Medulla oblongata (tissue), 1 donor: Measurements from ENCODE around the gene LILRB5.
"Not testable (repeated sequence)": the region's sequence is repeated elsewhere in the genome, so short reads cannot be mapped to it uniquely, and the experiment has no call there.

Experiments used
- DNase-seq: peaks from one replicate; pipeline ENCODE4 v3.0.0-alpha.2; 2015; ENCODE audit errors: extremely low spot score

The LILRB5 gene

DNA sequence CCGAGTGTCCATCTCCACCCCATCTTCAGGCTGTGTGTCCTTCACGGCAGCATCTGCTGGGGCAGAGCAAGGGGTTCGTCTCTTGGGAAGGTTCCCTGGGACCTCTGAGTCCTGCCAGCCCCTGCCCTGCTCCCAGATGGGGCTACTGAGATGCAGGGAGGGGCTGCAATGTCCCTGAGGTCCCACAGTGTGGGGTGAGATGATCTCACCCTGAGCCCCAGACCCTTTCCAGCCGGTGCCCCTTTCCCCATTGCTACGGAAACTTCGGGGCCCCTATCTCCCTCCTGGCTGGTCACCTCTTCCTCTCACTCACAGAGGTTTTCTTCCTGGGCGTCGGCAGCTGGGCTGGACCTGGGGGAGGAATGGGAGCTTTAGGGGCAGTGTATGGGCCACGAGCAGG lies 18.9 kb upstream of the LILRB5 start:
- no peak for DNase-seq

GRCh38 chr19:54274516-54274915 lies 17.4 kb upstream of the LILRB5 start:
- not testable (repeated sequence) for DNase-seq

DNA sequence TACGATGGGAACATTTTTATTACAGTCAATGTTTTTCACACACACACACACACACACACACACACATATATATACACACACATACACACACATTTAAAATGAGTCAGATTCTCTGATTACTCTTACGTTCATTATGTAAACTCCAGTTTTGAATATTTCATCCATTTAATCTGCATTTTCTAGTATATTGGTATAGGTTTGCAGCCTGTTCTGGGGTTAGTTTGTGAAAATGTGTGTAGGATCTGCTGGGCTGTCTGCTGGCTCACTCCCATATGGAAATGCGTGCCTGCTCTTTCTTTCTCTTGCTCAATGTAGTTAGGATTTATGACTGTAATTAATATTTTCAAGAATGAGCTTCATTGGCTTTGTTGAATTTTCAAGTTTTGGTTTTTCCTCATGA lies 16.7 kb upstream of the LILRB5 start:
- DNase-seq, result no peak

DNA sequence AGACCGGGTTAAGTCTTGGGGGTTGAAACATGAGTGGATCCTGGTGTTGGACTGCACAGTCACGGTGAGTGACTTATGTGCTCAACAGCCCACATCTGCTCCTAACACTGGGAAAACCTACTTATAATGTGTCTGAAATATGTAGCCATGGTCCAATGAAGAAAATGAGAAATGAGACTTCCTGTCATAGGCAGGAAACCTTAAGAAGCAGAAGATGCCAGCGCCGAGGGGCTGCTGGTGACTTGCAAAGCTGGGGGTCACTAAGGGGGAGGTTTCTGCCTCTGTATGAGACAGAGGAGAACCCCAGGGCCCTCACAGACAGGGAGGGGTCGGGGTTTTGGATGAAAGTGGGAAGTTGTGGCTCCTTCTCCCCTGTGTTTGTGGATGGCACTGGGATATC lies 15.1 kb upstream of the LILRB5 start:
- DNase-seq, result not testable (repeated sequence)

GRCh38 chr19:54271587-54271986 lies 14.5 kb upstream of the LILRB5 start:
- peak; percentile 10 for DNase-seq

GRCh38 chr19:54271106-54271505 lies 14.0 kb upstream of the LILRB5 start:
- DNase-seq, result peak; percentile 69

GRCh38 chr19:54268936-54269335 lies 11.9 kb upstream of the LILRB5 start:
- DNase-seq, result no peak

DNA sequence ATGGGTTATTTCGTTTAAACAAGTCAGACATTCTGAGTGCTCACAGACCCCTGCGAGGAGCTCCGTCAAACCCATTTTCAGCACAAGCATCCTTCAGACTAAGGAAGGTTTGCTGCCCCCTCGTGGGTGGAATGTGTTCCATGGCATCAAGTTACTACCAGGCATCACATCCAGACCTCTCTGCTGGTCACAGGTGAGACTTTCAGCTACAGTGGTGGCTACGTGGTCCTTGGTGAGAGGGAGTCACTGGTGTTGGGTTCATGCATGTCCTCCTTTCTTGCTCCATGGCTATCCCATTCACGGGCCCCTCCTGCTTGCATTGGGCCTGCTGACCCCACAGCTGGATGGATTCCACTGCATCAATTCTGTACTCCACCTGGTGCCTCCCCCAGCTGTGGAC lies 9.1 kb upstream of the LILRB5 start:
- peak; percentile 69 for DNase-seq

- DNase-seq, result no peak
Observed at GRCh38 chr19:54262470-54262869, 5.4 kb upstream of the LILRB5 start.

DNA sequence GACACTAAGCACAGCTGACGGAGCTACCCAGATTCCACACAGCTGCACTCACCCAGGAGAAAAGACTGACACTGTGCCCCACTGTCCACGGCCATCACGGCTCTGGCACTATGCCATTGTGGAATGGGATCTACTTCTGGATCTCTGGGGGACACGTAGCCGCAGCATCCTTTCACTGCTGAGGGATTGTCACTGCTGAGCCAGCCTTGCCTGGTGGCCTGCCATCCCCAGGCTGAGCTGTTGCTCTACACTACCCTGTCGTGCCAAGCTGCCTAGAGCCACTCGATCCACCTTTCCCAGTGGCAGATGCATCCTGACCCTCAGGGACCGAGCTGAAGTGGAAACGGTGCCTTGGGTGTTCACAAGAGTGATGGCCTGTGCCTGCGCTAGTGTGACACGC lies 5.0 kb upstream of the LILRB5 start:
- DNase-seq, result no peak

- DNase-seq, result no peak
Observed at GRCh38 chr19:54256250-54257115, 590 bp downstream of the LILRB5 start.

- no peak for DNase-seq
Observed at GRCh38 chr19:54255105-54255775, 1.8 kb downstream of the LILRB5 start.

DNA sequence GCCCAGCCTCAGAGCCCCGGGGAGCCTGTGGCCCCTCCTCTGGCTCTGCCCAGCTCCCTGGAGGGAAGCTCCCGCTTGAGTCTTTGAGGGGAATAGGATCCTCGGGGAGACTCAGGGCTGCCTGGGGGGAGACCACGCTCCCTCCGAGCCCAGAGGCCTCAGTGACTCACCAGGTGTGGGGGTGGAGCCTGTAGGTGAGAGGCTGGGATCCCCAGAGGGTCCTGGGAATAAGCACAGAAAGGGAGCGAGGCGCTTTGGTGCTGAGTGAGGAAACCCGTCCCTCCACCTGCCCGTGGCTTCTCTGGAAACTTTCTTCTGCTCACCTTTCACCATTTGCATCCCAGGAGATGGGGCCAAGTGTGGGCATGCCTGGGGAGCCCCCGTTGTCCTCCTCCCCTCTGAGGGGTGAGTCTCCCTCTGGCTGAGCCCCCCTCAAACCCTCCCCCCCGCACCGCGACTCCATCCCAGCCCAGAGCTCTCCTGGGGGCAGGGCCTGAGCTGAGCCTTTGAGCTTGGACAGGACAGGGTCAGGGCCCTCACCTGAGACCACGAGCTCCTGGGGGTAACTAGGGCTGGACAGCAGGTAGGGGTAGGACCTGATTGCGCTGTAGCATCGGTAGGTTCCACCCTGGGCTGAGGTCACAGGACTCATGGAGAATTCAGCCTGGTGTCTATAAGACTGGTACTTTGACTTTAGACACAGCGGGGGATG lies 2.7 kb downstream of the LILRB5 start:
- no peak for DNase-seq

DNA sequence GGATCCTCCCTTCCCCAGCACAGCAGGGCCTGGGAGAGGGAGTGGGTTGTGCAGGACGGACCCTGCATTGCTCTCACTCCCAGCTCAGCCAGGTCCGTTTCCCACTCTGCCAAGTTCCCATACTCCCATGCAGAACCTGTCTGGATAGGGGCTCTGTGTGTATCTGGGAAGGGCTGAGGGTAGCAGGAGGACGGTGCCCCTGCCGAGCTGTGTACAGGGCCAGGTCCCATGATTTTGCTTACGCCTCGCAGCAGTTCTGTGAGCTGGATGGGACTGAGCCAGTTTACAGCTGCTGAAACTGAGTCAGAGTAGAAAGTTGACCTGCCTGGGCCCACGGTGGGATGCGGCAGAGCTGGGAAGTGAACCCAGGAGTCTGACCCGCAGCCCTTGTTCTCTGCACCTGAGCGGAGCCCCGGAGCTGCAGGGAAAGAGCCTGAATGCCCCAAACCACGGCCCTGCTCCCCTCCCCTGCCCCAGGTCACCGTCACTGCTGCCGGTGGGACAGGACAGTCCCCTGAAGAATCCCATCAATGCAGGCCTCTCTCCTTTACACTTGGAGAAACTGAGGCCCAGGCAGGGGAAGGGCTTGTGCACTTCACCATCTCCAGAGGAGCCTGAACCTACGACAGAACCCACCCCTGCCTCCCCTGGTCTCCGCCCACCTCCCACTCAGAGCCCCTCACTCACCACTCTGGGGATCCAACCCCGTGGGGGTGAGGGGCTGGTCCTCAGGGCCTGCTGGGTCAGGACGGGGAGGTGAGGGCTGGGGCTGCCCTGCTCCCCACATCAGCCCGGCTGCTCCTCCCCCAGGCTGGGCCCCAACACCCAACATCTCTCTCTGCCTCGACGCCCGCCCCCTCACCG lies 3.5 kb downstream of the LILRB5 start:
- no peak for DNase-seq

DNA sequence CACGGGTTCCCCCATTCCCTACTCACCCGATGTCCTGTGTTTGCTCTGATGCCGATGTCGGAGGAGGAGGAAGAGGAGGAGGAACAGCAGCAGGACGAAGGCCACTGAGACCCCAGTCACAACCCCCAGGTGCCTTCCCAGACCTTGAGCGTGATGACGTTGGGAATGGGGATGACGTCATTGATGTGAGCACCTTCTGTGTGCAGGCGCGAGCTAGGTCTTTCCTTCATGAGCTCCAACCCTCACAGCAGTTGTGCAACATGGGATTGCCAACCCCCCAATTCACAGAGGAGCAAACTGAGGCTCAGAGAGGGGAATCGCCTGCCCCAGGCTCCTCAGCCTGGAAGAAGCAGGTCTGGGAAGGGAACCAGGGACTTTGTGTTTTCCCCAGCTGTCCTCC lies 4.2 kb downstream of the LILRB5 start:
- no peak for DNase-seq

- no peak for DNase-seq
Observed at GRCh38 chr19:54252243-54252642, 4.8 kb downstream of the LILRB5 start.

- peak; percentile 81 for DNase-seq
Observed at GRCh38 chr19:54248016-54248601, 9.0 kb downstream of the LILRB5 start.

DNA sequence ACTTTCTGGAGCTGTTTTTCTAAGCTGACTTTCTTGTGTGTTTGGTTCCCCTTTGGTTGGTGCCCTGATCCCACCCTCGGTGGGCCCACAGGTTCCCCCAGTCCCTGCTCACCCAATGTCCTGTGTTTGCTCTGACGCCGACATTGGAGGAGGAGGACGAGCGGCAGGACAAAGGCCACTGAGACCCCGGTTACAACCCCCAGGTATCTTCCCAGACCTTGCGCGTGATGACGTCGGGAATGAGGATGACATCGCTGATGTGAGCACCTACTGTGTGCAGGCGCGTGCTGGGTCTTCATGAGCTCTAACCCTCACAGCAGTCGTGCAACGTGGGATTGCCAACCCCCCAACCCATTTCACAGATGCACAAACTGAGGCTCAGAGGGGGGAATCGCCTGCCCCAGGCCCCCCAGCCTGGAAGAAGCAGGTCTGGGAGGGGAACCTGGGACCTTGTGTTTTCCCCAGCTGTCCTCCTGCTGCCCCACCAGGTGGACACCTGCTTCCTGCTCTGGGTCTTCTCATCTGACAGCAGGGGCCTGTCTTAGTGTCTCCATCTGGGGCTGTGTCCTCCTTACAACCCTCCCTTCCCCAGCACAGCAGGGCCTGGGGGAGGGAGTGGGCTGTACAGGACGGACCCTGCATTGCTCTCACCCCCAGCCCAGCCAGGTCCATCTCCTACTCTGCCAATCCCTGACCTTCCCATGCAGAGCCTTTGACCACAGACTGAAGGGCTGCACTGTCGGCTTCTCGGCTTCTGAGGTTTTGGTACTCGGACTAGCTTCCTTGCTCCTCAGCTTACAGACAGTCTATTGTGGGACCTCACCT lies 9.8 kb downstream of the LILRB5 start:
- no peak for DNase-seq

- DNase-seq, result no peak
Observed at GRCh38 chr19:54245936-54246335, 11.1 kb downstream of the LILRB5 start.

DNA sequence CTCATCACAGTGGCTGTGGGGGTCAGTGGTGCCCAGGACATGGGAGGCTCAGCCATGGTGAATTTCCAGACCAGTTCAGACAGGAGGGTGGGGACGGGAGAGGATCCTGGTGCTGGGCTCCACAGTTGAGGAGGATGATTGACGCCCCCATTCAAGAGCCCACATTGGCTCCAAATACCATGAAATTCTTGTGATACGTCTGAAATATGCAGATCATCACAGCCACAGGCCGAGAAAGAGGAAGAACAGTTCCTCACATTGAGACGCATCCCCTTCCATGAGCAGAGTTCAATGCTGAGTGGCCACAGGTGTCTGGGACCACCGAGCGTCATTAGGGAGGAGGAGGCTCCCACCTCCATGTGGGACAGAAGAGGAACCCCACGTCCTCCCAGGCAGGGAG lies 13.3 kb downstream of the LILRB5 start:
- DNase-seq, result not testable (repeated sequence)
